ENCODE data around the gene PLCXD3.

- TF ChIP-seq SNAI2 (CRISPR knock-in tag; IDR thresholded peaks at IDR 0.05), result no peak
- TF ChIP-seq ZNF8 (CRISPR knock-in tag; IDR thresholded peaks at IDR 0.05), result no peak
- TF ChIP-seq ZC3H10 (CRISPR knock-in tag; IDR thresholded peaks at IDR 0.05), result no peak
- no peak for TF ChIP-seq TCF4 (CRISPR knock-in tag; IDR thresholded peaks at IDR 0.05; ENCODE audit: borderline replicate concordance)
- no peak for TF ChIP-seq TSHZ2 (CRISPR knock-in tag; IDR thresholded peaks at IDR 0.05)
- no peak for TF ChIP-seq RARB (CRISPR knock-in tag; IDR thresholded peaks at IDR 0.05)
- no peak for TF ChIP-seq PATZ1 (CRISPR knock-in tag; IDR thresholded peaks at IDR 0.05; ENCODE audit: borderline replicate concordance)
- no peak for TF ChIP-seq ARNTL (CRISPR knock-in tag; IDR thresholded peaks at IDR 0.05; ENCODE audit: borderline replicate concordance, low read depth)
- no peak for TF ChIP-seq ZFP30 (CRISPR knock-in tag; IDR thresholded peaks at IDR 0.05)
- no peak for TF ChIP-seq ZFP3 (CRISPR knock-in tag; IDR thresholded peaks at IDR 0.05)
- no peak for TF ChIP-seq ESRRG (CRISPR knock-in tag; IDR thresholded peaks at IDR 0.05)
- no peak for TF ChIP-seq CREB5 (CRISPR knock-in tag; IDR thresholded peaks at IDR 0.05; ENCODE audit: low read depth)
Measured at GRCh38 chr5:41275813-41276512, 234.4 kb downstream of the PLCXD3 start.
